Cardiac fibroblast (primary cell): Measurements from ENCODE around the gene CA10.

Experiments
- DNase-seq, 2 donors: peaks; one replicate each; pipeline versions ENCODE4 v3.0.0 to v3.0.0-alpha.2; 2010; ENCODE audit warnings: low read depth in 2 of 2
- H3K4me3 ChIP-seq, 2 donors: replicated peaks in 1 of 2; 1 replicate in 1 of 2; 2 replicates in 1 of 2; pipeline ENCODE4 v1.5.1; 2011; ENCODE audit warnings: low read depth in 2 of 2, low read length in 2 of 2, mild to moderate bottlenecking in 2 of 2, moderate library complexity in 1 of 2
- TF ChIP-seq, protein P1 (sequence below): IDR thresholded peaks from one replicate; pipeline ENCODE4 v1.5.1; 2011; ENCODE audit warnings: low read depth, mild to moderate bottlenecking, low read length, inconsistent platforms

Gene CA10

GRCh38 chr17:51676691-51677487 lies 481.6 kb downstream of the CA10 start:
- no peak for DNase-seq
- H3K4me3 ChIP-seq, result no peak overlapping the region
- TF ChIP-seq, protein P1, sequence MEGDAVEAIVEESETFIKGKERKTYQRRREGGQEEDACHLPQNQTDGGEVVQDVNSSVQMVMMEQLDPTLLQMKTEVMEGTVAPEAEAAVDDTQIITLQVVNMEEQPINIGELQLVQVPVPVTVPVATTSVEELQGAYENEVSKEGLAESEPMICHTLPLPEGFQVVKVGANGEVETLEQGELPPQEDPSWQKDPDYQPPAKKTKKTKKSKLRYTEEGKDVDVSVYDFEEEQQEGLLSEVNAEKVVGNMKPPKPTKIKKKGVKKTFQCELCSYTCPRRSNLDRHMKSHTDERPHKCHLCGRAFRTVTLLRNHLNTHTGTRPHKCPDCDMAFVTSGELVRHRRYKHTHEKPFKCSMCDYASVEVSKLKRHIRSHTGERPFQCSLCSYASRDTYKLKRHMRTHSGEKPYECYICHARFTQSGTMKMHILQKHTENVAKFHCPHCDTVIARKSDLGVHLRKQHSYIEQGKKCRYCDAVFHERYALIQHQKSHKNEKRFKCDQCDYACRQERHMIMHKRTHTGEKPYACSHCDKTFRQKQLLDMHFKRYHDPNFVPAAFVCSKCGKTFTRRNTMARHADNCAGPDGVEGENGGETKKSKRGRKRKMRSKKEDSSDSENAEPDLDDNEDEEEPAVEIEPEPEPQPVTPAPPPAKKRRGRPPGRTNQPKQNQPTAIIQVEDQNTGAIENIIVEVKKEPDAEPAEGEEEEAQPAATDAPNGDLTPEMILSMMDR, result no peak

DNA sequence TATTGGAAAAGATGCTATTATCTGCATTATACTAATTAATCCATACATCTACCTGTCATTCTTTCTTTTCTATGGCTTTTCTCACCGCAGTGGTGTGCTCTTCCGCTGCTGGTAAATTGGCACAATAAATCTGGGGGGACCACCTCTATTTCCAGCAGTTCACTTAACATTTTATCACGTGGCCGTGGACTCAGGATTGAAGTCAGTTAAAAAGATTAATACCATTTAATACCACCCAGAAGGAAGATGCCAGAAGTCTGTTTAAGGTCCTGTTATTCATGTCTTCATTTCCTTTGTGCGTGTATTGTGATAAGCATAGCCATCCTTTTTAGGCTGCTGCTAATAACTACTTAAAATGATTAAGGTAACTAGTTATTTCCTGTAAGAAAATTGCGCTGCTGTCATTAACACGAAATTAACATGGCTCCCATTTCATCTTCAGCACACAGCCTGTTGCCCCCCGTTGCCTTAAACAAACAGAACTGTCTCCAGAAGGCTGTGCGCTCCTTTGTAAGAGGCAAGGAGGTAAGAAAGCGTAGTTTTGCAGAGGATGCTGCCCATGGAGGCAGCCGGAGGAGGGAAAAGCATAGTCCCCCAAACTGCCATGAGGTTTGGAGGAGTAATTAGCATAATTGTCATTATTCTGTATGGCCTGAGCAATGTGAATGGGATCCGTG lies 483.8 kb downstream of the CA10 start:
- no peak for DNase-seq
- TF ChIP-seq, protein P1, result no peak
- H3K4me3 ChIP-seq, result no peak overlapping the region

GRCh38 chr17:51673070-51673469 lies 485.4 kb downstream of the CA10 start:
- DNase-seq, result no peak
- TF ChIP-seq, protein P1, result no peak
- H3K4me3 ChIP-seq, result no peak overlapping the region

DNA sequence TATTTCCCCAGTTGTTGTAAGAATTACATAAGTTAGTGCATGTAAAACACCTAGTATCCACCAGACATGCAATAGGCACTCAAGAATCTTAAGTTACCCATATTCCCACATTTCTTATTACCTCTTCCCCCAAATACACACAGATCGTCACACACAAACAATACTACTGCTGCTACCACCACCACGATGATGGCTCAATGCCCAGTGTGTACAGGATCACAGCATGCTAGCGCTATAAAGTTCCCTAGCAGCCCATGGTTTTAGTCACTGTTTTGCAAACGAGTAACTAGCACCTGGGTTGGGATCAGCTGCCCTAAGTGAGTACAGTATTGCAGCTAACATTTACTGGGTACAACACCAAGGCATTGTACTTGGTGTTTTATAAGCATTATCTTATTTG lies 486.4 kb downstream of the CA10 start:
- TF ChIP-seq, protein P1, result no peak
- no peak for DNase-seq
- no peak overlapping the region for H3K4me3 ChIP-seq

GRCh38 chr17:51670899-51671298 lies 487.6 kb downstream of the CA10 start:
- no peak overlapping the region for H3K4me3 ChIP-seq
- DNase-seq, result no peak
- TF ChIP-seq, protein P1, result no peak

- TF ChIP-seq, protein P1, result no peak
- no peak for DNase-seq
Observed at GRCh38 chr17:51668963-51669246, 489.6 kb downstream of the CA10 start.

More at GRCh38 chr17:51668963-51669246, 489.6 kb downstream of the CA10 start:
- H3K4me3 ChIP-seq, result no peak overlapping the region
